ENCODE data around the gene SELENOI.

DNA sequence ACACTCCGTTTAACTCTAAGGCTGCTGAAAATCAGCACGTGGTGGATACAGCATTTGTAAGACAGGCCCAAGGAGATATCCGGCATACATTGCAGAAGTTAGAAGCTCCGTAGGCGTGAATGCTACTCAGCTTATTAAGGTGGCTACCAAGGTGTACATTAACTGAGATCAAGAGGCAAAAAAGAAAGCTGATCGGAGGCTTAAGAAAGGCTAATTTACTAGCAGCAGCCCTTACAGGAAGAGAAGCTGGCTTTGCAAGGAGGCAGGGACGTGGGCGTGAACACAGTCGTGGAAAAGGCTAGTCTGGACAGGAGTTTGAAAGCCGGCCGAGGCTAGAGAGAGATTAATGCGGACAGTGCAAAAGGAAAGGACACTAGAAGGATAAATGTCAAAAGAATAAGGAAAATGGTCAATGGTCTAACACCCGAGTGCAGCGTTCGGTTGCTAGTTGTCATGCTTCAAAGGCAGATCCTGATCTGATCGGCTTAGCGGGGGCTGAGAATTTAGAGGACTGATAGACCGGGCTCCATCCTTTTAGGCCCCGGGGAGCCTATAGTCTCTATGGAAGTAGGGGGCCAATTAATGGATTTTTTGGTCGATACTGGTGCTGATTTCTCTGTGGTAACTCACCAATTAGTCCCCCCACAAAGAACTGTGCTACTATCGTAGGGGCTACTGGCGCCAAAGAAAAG, 45.6 kb upstream of the SELENOI start:
- TF ChIP-seq NFYB (IDR thresholded peaks at IDR 0.05; ENCODE audit: insufficient read depth, low read depth, low read length), result no peak
- TF ChIP-seq DPF2 (IDR thresholded peaks at IDR 0.05), result no peak
- TF ChIP-seq, protein P1, sequence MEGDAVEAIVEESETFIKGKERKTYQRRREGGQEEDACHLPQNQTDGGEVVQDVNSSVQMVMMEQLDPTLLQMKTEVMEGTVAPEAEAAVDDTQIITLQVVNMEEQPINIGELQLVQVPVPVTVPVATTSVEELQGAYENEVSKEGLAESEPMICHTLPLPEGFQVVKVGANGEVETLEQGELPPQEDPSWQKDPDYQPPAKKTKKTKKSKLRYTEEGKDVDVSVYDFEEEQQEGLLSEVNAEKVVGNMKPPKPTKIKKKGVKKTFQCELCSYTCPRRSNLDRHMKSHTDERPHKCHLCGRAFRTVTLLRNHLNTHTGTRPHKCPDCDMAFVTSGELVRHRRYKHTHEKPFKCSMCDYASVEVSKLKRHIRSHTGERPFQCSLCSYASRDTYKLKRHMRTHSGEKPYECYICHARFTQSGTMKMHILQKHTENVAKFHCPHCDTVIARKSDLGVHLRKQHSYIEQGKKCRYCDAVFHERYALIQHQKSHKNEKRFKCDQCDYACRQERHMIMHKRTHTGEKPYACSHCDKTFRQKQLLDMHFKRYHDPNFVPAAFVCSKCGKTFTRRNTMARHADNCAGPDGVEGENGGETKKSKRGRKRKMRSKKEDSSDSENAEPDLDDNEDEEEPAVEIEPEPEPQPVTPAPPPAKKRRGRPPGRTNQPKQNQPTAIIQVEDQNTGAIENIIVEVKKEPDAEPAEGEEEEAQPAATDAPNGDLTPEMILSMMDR (IDR thresholded peaks at IDR 0.05 in 2 of 3, conservative IDR thresholded peaks at IDR 0.05 in 1 of 3; ENCODE audit: control insufficient read depth in 2 of 3, extremely low read depth in 1 of 3, insufficient read depth in 1 of 3, low read depth in 3 of 3, low read length in 3 of 3), result no peak
- TF ChIP-seq POLR2A (IDR thresholded peaks at IDR 0.05; ENCODE audit: low read depth, low read length), result no peak
- TF ChIP-seq CBFB (IDR thresholded peaks at IDR 0.05; ENCODE audit: low read depth), result no peak
- no peak for TF ChIP-seq MXI1 (IDR thresholded peaks at IDR 0.05; ENCODE audit: low read depth, low read length)
- TF ChIP-seq, protein P2, sequence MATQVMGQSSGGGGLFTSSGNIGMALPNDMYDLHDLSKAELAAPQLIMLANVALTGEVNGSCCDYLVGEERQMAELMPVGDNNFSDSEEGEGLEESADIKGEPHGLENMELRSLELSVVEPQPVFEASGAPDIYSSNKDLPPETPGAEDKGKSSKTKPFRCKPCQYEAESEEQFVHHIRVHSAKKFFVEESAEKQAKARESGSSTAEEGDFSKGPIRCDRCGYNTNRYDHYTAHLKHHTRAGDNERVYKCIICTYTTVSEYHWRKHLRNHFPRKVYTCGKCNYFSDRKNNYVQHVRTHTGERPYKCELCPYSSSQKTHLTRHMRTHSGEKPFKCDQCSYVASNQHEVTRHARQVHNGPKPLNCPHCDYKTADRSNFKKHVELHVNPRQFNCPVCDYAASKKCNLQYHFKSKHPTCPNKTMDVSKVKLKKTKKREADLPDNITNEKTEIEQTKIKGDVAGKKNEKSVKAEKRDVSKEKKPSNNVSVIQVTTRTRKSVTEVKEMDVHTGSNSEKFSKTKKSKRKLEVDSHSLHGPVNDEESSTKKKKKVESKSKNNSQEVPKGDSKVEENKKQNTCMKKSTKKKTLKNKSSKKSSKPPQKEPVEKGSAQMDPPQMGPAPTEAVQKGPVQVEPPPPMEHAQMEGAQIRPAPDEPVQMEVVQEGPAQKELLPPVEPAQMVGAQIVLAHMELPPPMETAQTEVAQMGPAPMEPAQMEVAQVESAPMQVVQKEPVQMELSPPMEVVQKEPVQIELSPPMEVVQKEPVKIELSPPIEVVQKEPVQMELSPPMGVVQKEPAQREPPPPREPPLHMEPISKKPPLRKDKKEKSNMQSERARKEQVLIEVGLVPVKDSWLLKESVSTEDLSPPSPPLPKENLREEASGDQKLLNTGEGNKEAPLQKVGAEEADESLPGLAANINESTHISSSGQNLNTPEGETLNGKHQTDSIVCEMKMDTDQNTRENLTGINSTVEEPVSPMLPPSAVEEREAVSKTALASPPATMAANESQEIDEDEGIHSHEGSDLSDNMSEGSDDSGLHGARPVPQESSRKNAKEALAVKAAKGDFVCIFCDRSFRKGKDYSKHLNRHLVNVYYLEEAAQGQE (IDR thresholded peaks at IDR 0.05; ENCODE audit: low read depth, low read length), result no peak
- TF ChIP-seq JUND (IDR thresholded peaks at IDR 0.05; ENCODE audit: low read depth, low read length), result no peak
- no peak for TF ChIP-seq ZNF384 (IDR thresholded peaks at IDR 0.05; ENCODE audit: borderline replicate concordance, low read depth, low read length)
- TF ChIP-seq, protein P3, sequence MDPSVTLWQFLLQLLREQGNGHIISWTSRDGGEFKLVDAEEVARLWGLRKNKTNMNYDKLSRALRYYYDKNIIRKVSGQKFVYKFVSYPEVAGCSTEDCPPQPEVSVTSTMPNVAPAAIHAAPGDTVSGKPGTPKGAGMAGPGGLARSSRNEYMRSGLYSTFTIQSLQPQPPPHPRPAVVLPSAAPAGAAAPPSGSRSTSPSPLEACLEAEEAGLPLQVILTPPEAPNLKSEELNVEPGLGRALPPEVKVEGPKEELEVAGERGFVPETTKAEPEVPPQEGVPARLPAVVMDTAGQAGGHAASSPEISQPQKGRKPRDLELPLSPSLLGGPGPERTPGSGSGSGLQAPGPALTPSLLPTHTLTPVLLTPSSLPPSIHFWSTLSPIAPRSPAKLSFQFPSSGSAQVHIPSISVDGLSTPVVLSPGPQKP (IDR thresholded peaks at IDR 0.05; ENCODE audit: low read depth, low read length), result no peak
